HG03135 (cell line): Measurements from ENCODE around the gene PLXNA4.

Experiments used
- ATAC-seq: cut with Tn5 transposase; IDR thresholded peaks from one replicate; pipeline ENCODE4 v1.9.1; 2021; ENCODE audit warnings: mild to moderate bottlenecking, moderate library complexity; ENCODE audit not compliant: unreplicated experiment

Gene PLXNA4

GRCh38 chr7:132508724-132509353 lies 67.4 kb downstream of the PLXNA4 start:
- ATAC-seq: no peak

- ATAC-seq: no peak
These were observed 71.4 kb downstream of the PLXNA4 start for GRCh38 chr7:132504852-132505251.

GRCh38 chr7:132504071-132504470 lies 72.2 kb downstream of the PLXNA4 start:
- ATAC-seq: no peak

DNA sequence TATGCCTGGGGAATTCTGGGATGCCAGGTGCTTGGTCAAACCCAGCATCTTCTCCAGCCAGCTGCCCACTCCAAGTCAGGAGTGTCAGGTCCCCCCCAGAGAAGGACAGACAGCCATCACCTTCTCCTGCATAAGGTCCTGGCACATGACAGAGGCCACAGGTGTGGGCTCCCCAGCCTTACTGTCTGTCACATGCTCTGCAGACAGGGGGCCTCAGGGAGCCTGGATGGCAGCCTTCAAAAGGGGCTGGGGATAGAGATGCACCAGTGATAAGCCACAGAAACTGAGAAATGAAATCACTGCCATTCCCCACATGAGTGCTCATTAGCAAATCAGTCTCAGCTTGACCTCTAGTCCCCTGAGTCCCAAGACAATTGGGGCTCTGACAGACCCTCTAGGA lies 72.9 kb downstream of the PLXNA4 start:
- no peak for ATAC-seq

GRCh38 chr7:132501956-132502355 lies 74.3 kb downstream of the PLXNA4 start:
- ATAC-seq: no peak

GRCh38 chr7:132500727-132501440 lies 75.4 kb downstream of the PLXNA4 start:
- ATAC-seq: no peak

DNA sequence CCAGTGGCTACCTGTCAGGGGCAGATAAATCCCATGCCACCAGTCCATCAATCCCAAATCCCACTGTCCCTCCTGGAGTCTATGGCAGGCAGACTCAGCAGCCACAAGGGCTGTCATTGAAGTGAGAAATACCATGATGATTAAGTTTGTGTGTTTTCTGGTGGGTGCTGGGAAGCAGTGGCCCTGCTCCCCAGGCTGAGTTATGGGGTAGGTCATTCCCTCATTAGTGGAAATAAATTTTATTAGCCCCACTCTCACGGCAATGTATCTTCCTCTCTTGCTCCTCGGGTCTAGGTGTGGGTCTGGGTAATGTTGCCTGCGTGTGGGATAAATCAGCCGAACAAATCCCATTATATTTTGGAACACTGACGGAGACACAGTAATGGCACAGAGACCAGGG lies 76.8 kb downstream of the PLXNA4 start:
- ATAC-seq: no peak

GRCh38 chr7:132499065-132499464 lies 77.2 kb downstream of the PLXNA4 start:
- ATAC-seq: no peak

DNA sequence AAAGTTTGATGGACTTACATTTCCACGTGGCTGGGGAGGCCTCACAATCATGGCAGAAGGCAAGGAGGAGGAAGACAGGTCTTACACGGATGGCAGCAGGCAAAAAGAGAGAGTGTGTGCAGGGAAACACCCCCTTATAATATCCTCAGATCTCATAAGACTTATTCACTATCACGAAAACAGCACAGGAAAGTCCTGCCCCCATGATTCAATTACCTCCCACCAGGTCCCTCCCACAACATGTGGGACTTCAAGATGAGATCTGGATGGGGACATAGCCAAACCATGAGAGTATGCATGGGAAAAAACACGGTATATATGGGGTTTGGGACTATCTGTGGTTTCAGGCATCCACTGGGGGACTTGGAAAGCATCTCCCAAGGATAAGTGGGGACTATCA lies 78.0 kb downstream of the PLXNA4 start:
- ATAC-seq: no peak

DNA sequence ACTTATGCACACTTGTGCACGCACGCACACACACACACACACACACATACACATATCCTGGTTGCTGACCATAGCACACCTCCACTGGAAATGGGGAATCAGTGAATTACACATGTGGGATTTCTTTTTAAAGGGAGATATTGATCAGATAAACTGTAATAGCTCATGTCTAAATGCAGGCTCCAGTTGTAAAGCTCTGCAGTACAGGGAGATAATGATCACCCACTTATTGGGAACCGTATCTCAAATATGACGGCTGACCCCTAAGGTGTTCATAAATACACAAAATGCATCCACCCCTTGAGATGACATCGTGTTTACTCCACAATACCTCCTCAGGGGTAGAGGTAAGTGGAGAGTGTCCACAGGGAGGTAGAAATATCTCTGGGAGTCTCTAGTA lies 79.2 kb downstream of the PLXNA4 start:
- ATAC-seq: no peak

DNA sequence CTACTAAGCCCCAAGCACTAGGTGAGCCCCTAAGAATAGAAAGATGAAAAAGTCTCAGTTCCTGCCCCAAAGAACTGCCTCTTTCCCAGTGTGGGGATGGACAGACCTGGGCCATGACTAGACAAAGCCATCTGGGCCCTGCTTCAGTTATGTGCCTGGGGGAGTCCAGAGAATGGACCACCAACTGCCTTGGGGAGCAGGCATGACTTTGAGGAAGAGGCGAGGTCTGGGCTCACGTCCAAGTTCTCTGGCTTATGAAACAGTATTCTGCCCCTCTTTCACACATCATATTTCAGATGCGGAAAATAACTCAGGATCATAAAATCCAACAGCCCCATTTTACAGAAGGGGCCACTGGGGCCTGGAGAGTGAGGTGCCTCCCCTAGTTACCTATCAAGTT lies 80.3 kb downstream of the PLXNA4 start:
- ATAC-seq: no peak

DNA sequence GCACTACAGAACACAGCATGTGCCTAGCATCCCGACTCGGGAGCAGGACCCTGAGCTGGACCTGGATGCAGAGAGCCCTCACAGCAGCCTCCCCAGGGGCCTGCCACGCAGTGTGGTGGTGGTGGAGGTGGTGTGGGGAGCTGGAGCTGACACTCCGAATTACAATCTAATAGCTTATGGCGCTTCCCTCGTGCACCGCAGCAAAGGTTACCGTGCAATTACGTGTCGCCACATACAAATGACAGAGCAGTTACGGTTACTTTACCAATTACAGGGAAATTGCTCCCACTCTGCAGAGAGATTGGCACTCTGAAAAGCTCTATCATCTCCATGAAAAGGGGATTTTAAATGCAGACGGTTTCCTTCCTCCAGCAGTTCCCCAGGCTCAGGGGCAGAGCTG lies 81.8 kb downstream of the PLXNA4 start:
- no peak for ATAC-seq

DNA sequence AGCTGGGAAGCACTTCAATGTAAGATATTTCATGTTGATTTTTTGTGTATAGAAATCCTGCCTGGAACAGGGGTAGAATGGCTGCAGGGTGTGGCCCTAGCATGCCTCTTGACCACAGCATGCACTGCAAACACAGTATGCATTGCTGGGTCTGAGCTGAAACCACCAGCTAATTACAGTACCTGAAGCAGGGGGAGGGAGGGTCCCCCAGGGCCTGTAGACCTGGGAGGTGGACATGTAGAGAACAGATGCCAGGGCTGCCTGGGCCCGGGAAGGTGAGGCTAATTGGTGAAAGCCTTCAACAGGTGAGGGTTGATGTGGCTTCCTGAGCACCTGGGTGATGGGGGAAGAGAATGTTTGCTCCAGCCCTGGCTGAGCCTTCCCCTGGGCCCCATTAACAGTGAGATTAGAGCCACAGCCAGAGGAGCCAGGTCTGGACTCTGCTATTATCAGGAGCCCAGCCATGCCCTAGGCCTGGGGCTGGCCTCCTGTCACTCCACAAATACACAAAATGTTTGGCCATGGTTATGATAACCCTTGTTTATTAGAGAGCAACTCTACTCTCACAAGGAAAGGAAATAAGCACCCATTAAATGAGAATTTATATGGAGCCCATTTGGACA lies 83.3 kb downstream of the PLXNA4 start:
- no peak for ATAC-seq

DNA sequence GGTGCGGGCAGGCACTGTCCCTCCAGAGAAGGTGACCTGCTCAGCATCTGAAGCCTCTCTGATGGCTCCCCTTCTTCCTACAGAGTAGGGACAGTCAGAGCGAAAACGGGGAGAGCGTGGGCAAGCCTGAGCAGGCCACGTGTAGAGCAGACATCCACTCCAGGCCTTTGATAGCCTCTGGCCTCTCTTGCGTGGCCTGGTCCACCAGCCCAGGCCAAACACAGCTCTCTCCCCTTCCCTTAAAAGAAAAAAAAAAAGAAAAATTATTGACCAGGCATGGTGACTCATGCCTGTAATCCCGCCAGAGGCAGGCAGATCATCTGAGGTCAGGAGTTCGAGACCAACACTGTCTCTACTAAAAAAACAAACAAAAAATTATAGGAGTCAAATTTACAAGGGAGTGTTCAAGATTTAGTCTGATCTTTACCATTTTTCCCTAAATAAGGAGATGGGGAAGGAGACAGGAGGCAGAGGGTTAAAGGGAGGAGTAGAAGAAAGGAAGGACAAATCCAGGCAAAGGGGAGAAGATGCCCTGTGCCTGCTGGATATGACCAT lies 84.8 kb downstream of the PLXNA4 start:
- ATAC-seq: no peak

DNA sequence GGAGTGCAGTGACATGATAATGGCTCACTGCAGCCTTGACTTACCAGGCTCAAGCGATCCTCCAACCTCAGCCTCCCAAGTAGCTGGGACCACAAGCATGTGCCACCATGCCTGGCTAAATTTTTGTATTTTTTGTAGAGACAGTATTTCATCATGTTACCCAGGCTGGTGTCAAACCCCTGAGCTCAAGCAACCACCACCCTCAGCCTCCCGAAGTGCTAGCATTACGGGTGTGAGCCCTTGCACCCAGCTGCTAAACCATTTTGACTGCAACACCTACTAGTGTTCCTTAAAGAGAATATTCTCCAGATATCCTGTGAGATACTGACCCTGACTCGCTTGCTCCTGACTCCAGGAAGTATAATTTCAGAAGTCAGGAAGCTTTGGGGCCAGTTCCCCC lies 85.8 kb downstream of the PLXNA4 start:
- ATAC-seq: no peak

GRCh38 chr7:132489776-132490237 lies 86.5 kb downstream of the PLXNA4 start:
- no peak for ATAC-seq

- no peak for ATAC-seq
These were observed 87.5 kb downstream of the PLXNA4 start for GRCh38 chr7:132488634-132489302.

DNA sequence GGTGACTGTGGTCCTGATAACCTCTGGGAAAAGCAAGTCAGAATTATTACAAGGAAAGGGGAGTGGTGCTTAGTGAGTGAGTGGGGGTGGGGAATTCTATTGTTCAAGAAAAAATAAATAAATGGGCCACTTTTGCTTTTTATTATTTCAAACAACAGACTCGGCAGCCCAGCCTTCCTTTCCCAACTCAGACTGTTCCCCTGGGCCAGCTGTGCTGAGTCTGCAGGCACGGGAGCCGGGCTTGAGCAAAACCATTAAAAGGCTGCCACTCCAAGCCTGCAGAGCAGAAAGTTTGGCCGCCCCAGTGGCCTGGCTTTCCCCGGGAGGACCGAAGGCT lies 90.0 kb downstream of the PLXNA4 start:
- ATAC-seq: no peak

GRCh38 chr7:132485600-132486273 lies 90.5 kb downstream of the PLXNA4 start:
- no peak for ATAC-seq

DNA sequence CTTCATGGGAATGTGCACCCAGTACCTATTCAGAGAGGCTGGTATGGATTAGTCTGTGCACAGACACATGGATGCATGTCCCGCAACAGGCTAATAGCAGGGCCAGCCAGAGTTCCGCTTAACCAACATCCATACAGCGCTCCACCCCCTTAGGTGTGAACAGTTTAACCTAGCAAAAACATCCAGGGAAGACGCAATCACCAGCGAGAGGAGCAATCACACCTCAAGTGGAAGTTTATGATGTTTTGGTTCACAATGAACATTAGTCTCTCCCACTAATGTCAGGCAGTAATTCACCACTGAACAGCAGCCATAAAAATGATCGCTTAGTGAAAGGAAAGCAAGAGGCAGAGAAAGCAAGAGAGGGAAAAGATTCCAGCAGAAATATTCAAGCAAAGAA lies 91.1 kb downstream of the PLXNA4 start:
- no peak for ATAC-seq

DNA sequence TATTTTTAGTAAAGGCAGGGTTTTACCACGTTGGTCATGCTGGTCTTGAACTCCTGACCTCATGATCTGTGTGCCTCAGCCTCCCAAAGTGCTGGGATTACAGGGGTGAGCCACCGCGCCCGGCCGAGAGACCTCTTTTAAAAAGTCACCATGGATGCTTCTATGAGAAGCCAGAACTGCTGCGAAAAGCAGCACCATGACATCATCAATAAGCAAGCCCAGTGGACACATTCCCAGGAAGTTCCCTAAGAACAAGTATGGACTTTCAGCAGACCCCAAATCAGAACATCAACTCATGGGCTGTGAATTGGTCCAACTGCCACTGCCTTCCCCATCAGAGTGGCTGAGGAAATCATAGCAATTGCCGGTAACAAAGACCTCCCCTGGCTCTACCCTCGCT lies 93.4 kb downstream of the PLXNA4 start:
- ATAC-seq: no peak
